HG02938 (cell line): ENCODE data around the gene HPGD.
A peak's percentile ranks its signal among the peaks of the same experiment; 100 is the strongest.

Experiments
- ATAC-seq: cut with Tn5 transposase; IDR thresholded peaks from one replicate; pipeline ENCODE4 v1.9.1; 2021; ENCODE audit warnings: mild to moderate bottlenecking, moderate library complexity; ENCODE audit not compliant: unreplicated experiment

The HPGD gene

GRCh38 chr4:174522183-174523024, at the start of gene HPGD:
HPGD (minus strand) TSS chr4:174522488; CDS start chr4:174522451, 37 bp downstream.
- ATAC-seq, result peak; percentile 73

DNA sequence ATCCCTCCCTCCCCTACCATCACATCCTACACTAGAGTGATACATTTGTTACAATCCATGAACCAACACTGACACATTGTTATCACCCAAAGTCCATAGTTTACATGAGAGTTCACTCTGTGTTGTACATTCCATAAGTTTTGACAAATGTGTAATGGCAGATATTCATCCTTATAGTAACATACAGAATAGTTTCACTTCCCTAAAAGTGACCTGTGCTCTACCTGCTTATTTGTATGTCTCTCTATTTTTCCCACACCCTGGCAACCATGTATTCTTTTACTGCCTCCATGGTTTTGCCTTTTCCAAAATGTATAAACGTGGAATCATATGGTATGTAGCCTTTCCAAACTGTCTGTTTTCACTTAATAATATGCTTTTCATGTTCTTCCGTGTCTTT, 42.2 kb upstream of the HPGD start:
- ATAC-seq, result no peak

DNA sequence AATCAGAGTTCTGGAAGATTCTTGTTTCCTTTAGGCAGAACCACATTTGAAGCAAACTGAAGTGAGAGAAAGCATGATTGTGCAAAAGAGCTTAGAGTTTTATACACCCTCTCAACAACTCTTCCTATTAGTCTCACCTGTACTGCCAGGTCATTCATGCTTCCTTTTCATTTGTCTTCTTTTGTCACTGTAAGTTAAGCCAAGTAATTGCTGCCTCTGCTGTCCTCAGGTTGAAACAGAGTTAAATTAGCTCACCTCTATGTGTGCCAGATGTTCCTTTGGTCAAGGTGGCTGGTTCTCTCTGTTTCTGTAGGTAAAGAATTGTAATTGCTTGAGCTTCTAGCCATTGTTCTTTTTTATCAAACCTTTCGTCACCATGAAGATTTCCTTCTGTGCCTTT, 41.1 kb upstream of the HPGD start:
- no peak for ATAC-seq

- ATAC-seq, result no peak
Observed at GRCh38 chr4:174561560-174561959, 39.3 kb upstream of the HPGD start.

DNA sequence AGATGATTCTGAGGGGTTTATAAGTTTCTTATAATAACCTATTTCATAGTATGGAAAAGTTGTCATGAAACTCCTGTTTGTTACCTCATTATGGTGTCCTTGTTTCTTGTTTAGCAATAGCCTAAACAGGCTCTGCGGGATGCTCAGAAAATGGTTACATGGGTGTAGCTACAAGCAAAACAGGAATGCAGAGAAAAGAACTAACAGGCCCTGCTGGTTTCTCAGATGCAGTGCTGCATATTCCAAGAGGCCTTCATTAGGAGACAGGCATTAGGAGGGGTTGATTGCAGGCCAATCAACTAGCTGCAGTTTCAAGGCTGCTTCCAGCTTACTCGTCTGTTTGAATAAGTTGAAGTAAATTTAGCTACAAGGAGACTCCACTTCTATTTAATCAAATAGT, 37.6 kb upstream of the HPGD start:
- ATAC-seq, result no peak

DNA sequence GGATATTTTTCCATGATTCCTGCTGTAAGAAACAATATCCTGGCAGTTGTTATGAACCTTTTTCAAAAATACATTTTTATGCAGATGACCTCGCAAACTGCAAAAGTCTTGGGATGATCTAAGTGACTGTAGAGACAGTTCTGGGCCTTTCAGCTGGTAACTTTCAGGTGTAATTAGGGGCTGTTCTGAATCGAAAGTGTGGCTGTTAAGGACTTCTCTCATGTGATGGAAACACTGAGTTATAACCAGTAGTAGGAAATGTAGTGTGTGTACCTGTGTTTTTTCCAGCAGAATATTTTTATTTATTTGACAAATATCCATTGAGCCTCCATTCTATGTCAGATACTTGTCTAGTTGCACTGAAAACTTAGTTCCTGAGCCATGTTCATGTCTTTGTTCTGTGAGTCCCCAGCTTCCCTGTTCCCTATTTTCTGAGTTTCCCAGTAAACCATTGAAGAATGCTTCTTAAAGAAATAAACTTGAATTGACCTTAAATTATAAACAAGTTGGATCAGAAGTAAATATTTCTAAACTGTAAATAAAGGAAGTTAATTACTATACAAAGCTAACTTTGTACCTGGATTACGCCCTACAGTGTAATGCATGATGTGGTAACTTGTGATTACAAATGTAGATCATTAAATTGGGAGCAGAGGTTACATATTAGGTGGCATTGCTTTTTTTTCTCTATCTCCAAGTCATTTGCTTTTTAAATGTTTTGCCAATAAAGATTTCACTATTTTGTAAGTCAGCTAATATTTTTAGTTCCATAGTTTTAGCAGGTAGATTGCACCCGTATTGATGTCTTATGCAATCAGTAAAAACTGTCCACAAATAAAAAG, 33.7 kb upstream of the HPGD start:
- ATAC-seq, result no peak

DNA sequence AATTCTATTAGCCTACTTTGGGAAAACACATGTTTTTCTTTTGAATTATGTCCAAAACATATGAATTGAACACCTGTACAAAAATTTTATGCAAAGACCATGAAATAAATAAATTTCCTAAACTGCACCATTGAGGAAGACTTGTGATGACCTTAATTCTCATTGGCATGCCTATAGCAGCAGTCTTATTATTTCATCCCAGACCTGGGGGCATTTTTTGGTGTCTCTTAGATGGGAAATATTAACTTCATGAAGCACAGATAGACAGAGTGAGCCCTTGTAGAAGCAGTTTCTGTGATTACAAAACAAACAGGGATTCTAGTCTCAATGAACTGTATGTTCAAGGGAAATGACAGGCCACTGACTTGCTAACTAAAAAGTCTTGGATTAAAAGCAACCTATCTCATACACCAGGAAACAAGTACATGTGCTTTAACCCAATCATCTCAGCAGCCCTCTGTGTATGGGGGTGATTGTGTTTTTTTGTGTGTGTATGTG, 32.0 kb upstream of the HPGD start:
- no peak for ATAC-seq

GRCh38 chr4:174553828-174554227, 31.5 kb upstream of the HPGD start:
- no peak for ATAC-seq

- no peak for ATAC-seq
Observed at GRCh38 chr4:174553031-174553430, 30.7 kb upstream of the HPGD start.

DNA sequence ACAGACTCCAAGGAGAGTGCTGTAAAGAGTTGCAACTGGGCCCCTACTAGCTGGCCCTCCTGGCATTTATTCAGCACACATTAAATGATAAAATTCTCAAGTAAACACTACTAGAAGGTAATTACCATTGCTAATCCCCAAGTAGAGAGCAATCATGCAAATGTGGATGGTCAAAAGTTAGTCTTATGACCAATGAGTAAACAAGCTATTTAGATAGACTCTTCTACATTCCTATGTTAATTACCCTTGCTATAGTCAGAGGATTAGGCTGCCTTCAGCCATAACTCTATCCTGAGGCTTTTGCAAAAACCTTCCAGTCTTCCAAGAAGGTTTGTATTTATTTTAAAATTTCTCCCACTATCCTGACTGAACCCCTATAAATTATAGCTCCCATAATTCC, 28.3 kb upstream of the HPGD start:
- no peak for ATAC-seq

- ATAC-seq, result no peak
Observed at GRCh38 chr4:174549721-174550120, 27.4 kb upstream of the HPGD start.

- ATAC-seq, result no peak
Observed at GRCh38 chr4:174545268-174545667, 23.0 kb upstream of the HPGD start.

DNA sequence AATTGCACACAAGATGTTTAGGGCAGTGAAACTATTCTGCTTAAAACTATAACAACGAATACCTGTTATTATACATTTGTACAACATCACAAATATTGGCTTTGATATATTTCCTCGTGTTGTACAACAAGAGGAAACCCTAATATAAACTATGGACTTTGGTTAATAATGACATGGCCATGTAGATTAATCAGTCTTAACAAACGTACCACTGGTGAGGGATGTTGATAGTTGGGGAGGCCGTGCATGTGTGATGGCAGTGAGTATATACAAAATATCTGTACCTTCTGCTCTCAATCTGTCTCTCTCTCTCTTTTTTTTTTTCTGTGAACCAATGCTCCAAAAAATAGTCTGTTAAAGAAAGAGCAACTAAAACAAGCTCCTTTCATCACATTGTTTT, 22.2 kb upstream of the HPGD start:
- no peak for ATAC-seq

GRCh38 chr4:174540175-174540574, 17.9 kb upstream of the HPGD start:
- no peak for ATAC-seq

- no peak for ATAC-seq
Observed at GRCh38 chr4:174539571-174539970, 17.3 kb upstream of the HPGD start.

GRCh38 chr4:174538876-174539250, 16.6 kb upstream of the HPGD start:
- no peak for ATAC-seq

DNA sequence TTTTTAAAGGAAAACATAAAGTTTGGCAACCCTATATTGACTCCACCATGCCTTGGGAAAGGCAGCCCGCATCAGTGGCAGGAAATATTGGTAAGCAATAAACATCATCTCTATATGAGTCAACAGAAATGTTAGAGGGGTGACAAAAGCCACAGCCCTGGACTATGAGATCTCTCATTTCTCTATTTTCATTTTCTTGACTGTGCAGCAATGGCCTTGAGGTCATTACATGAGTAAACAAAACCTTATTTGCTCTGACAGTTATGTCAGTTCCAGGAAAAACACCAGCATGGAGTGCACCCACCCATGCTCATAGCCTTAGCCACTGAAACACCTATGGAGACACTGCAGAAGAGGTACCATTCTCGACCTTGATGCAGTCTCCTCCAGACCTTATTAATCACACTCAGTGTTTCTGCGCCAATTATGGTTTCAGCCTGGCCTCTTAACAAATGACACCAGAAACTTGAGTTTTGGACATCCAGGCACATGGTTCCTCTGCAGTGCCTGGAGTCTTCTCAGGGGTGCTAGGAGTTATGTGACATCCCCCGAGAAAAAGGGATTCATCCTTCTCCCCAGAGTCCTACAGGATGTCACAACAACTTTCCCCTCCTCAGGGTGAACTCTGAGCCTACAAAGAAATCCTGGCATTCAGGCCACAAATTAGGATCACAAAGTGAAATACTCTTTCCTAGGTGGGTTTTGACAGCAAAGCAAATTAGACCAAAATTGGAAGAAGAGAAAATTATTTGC, 16.0 kb upstream of the HPGD start:
- ATAC-seq, result peak; percentile 98

DNA sequence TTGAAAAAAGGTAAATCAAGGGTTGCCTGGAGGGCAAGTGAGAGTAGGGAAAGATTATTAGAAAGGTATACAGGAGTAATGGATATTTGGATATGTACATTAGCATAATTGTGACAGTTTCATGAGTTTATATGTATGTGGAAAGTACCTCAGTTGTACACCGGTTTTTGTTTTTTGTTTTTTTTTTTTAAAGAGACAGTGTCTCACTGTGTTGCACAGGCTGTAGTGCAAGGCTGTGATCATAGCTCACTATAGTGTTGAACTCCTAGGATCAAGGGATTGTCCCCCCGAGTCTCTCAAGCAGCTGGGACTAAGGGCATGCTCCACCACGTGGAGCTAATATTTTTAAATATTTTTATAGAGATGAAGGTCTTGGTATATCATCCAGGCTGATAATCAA, 15.3 kb upstream of the HPGD start:
- peak; percentile 26 for ATAC-seq

- no peak for ATAC-seq
Observed at GRCh38 chr4:174534461-174534860, 12.2 kb upstream of the HPGD start.

GRCh38 chr4:174532445-174532844, 10.2 kb upstream of the HPGD start:
- no peak for ATAC-seq

DNA sequence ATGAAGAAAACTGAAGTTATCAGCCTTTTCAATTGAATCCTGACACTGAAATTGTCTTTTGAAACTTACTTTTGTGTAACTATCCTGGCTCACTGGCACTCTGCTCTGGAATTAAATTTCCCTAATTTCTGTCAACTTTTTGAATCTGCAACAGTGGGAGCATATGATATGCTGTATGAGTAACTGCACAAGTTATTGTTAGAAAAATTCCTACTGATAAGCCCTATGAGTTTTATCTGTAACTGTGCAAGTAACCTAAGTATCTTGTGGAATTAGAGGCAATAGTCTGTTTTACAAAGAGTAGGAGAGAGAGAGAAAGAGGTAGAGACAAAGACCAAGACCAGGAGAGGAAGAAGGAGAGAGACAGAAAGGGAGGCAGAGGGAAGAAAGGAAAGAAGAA, 9.2 kb upstream of the HPGD start:
- no peak for ATAC-seq
